H9 (cell line): ENCODE results near the gene IGFLR1. TPM values are rescaled to one million over a fixed set of nuclear protein-coding genes. Genes with fewer than 3 reads are reported as not detected.

Source experiments
- DNase-seq: peaks from one replicate; pipeline ENCODE4 v3.0.0-alpha.2; 2017
- H2AFZ ChIP-seq: one replicate; pipeline ENCODE4 v1.6.1; 2013; ENCODE audit warnings: mild to moderate bottlenecking, low read length, control low read depth, moderate library complexity
- H2AK5ac ChIP-seq: 2 replicates; pipeline ENCODE4 v1.6.1; 2013; ENCODE audit warnings: low read length, control low read depth, mixed read lengths; ENCODE audit not compliant: insufficient read length
- H2BK120ac ChIP-seq: one replicate; pipeline ENCODE4 v1.6.1; 2013; ENCODE audit warnings: low read depth, mild to moderate bottlenecking, low read length, control low read depth, inconsistent platforms; ENCODE audit not compliant: poor library complexity, severe bottlenecking
- H2BK12ac ChIP-seq: 2 replicates; pipeline ENCODE4 v1.6.1; 2013; ENCODE audit warnings: low read length, control low read depth, mixed read lengths, low read depth; ENCODE audit not compliant: insufficient read length
- H2BK15ac ChIP-seq: 2 replicates; pipeline ENCODE4 v1.6.1; 2013; ENCODE audit warnings: low read depth, low read length, control low read depth
- H2BK20ac ChIP-seq: one replicate; pipeline ENCODE4 v1.6.1; 2013; ENCODE audit warnings: low read depth, mild to moderate bottlenecking, low read length, control low read depth, inconsistent platforms; ENCODE audit not compliant: poor library complexity, severe bottlenecking
- H2BK5ac ChIP-seq: 2 replicates; pipeline ENCODE4 v1.6.1; 2013; ENCODE audit warnings: low read length, control low read depth, mixed read lengths; ENCODE audit not compliant: insufficient read length
- H3K14ac ChIP-seq: 2 replicates; pipeline ENCODE4 v1.6.1; 2013; ENCODE audit warnings: low read length, control low read depth; ENCODE audit not compliant: insufficient read depth
- H3K18ac ChIP-seq: 2 replicates; pipeline ENCODE4 v1.6.1; 2013; ENCODE audit warnings: low read depth, mild to moderate bottlenecking, mixed read lengths, low read length, control low read depth; ENCODE audit not compliant: insufficient read length
- H3K23ac ChIP-seq: 2 replicates; pipeline ENCODE4 v1.6.1; 2013; ENCODE audit warnings: low read length, control low read depth, mixed read lengths, low read depth; ENCODE audit not compliant: insufficient read length
- H3K23me2 ChIP-seq: 2 replicates; pipeline ENCODE4 v1.6.1; 2013; ENCODE audit warnings: low read depth, mild to moderate bottlenecking, mixed read lengths, low read length, control low read depth; ENCODE audit not compliant: insufficient read length, poor library complexity, severe bottlenecking
- H3K27ac ChIP-seq: 2 replicates; pipeline ENCODE4 v1.5.1; 2013; ENCODE audit warnings: low read length, control low read depth, mixed read lengths, low read depth; ENCODE audit not compliant: insufficient read length
- H3K27me3 ChIP-seq: 2 replicates; pipeline ENCODE4 v1.6.1; 2013; ENCODE audit warnings: low read length, control low read depth, inconsistent platforms; ENCODE audit not compliant: insufficient read depth
- H3K4ac ChIP-seq: 2 replicates; pipeline ENCODE4 v1.6.1; 2013; ENCODE audit warnings: low read depth, mild to moderate bottlenecking, control low read depth, inconsistent platforms, low read length, moderate library complexity
- H3K4me1 ChIP-seq: 2 replicates; pipeline ENCODE4 v1.6.1; 2013; ENCODE audit warnings: low read length, control low read depth, inconsistent platforms; ENCODE audit not compliant: insufficient read depth
- H3K4me2 ChIP-seq: 2 replicates; pipeline ENCODE4 v1.6.1; 2013; ENCODE audit warnings: low read length, control low read depth, mixed read lengths; ENCODE audit not compliant: insufficient read length, insufficient read depth
- H3K56ac ChIP-seq: 2 replicates; pipeline ENCODE4 v1.6.1; 2013; ENCODE audit warnings: low read depth, mild to moderate bottlenecking, mixed read lengths, low read length, control low read depth; ENCODE audit not compliant: insufficient read length
- H3K79me1 ChIP-seq: 2 replicates; pipeline ENCODE4 v1.6.1; 2013; ENCODE audit warnings: low read depth, mild to moderate bottlenecking, moderate library complexity, low read length, control low read depth, inconsistent platforms; ENCODE audit not compliant: insufficient read depth, poor library complexity, severe bottlenecking
- H3K79me2 ChIP-seq: 2 replicates; pipeline ENCODE4 v1.6.1; 2013; ENCODE audit warnings: low read length, control low read depth, inconsistent platforms; ENCODE audit not compliant: insufficient read depth
- H3K9ac ChIP-seq: 2 replicates; pipeline ENCODE4 v1.6.1; 2013; ENCODE audit warnings: low read length, control low read depth, mixed read lengths; ENCODE audit not compliant: insufficient read length; ENCODE audit errors: extremely low read depth
- H3K9me3 ChIP-seq: one replicate; pipeline ENCODE4 v1.6.1; 2013; ENCODE audit warnings: low read depth, low read length, inconsistent platforms; ENCODE audit not compliant: control insufficient read depth
- H3T11ph ChIP-seq: one replicate; pipeline ENCODE4 v1.6.1; 2013; ENCODE audit warnings: mild to moderate bottlenecking, low read length, control low read depth, inconsistent platforms
- H4K20me1 ChIP-seq: one replicate; pipeline ENCODE4 v1.6.1; 2013; ENCODE audit not compliant: control insufficient read depth, insufficient read length, insufficient read depth
- H4K5ac ChIP-seq: 2 replicates; pipeline ENCODE4 v1.6.1; 2013; ENCODE audit warnings: low read depth, mild to moderate bottlenecking, mixed read lengths, low read length, control low read depth; ENCODE audit not compliant: insufficient read length
- H4K8ac ChIP-seq: replicated peaks from 2 replicates; pipeline ENCODE4 v1.6.1; 2013; ENCODE audit warnings: low read length, control low read depth, mixed read lengths, low read depth; ENCODE audit not compliant: insufficient read length
- H4K91ac ChIP-seq: 2 replicates; pipeline ENCODE4 v1.6.1; 2013; ENCODE audit warnings: low read depth, mild to moderate bottlenecking, moderate library complexity, mixed read lengths, low read length, control low read depth; ENCODE audit not compliant: insufficient read length
- H3K27ac Mint-ChIP-seq, 3 experiments: 2 replicates in 2 of 3; 3 replicates in 1 of 3; pipeline ENCODE4 v1.8.0; 2020 to 2021; ENCODE audit warnings: mixed read lengths in 3 of 3, mild to moderate bottlenecking in 1 of 3, moderate library complexity in 1 of 3
- H3K27me3 Mint-ChIP-seq: 2 replicates; pipeline ENCODE4 v1.8.0; 2021; ENCODE audit warnings: low read depth, mild to moderate bottlenecking, moderate library complexity, mixed read lengths
- H3K36me3 Mint-ChIP-seq, 3 experiments: 2 replicates in 2 of 3; 3 replicates in 1 of 3; pipeline ENCODE4 v1.8.0; 2020 to 2021; ENCODE audit warnings: low read depth in 3 of 3, mixed read lengths in 3 of 3; ENCODE audit not compliant: insufficient read depth in 1 of 3
- H3K4me1 Mint-ChIP-seq, 2 experiments: 2 replicates each; pipeline ENCODE4 v1.8.0; 2020; ENCODE audit warnings: mixed read lengths in 2 of 2
- H3K4me3 Mint-ChIP-seq, 2 experiments: 2 replicates in 1 of 2; 3 replicates in 1 of 2; pipeline ENCODE4 v1.8.0; 2020 to 2021; ENCODE audit warnings: mild to moderate bottlenecking in 2 of 2, mixed read lengths in 2 of 2, moderate library complexity in 1 of 2
- H3K9me3 Mint-ChIP-seq, 2 experiments: 2 replicates in 1 of 2; 3 replicates in 1 of 2; pipeline ENCODE4 v1.8.0; 2020; ENCODE audit warnings: mild to moderate bottlenecking in 2 of 2, mixed read lengths in 2 of 2, moderate library complexity in 1 of 2
- WGBS: extraction: QIAGEN DNeasy Blood & Tissue Kit; methylation state at CpG from one replicate; pipeline ENCODE4 v1.1.7; 2013; ENCODE audit warnings: missing lambda C conversion rate, low lambda C conversion rate, mixed read lengths; ENCODE audit not compliant: insufficient read length; ENCODE audit errors: extremely low coverage; 5-methylcytosine and 5-hydroxymethylcytosine counted together
- total RNA-seq: library from RNA; stranded (reverse); gene quantifications from 2 replicates; pipeline ENCODE4 v1.2.1, GENCODE V29; 2021
- TF ChIP-seq, protein P1 (sequence below): fragments of 200-600 bp; sonication (generic); conservative IDR thresholded peaks from 3 replicates; pipeline ENCODE4 v1.8.0; 2021; ENCODE audit warnings: antibody characterized with exemption, mild to moderate bottlenecking

The IGFLR1 gene
- total RNA-seq, 1 experiment from 2014 or later = 2.9 TPM

DNA sequence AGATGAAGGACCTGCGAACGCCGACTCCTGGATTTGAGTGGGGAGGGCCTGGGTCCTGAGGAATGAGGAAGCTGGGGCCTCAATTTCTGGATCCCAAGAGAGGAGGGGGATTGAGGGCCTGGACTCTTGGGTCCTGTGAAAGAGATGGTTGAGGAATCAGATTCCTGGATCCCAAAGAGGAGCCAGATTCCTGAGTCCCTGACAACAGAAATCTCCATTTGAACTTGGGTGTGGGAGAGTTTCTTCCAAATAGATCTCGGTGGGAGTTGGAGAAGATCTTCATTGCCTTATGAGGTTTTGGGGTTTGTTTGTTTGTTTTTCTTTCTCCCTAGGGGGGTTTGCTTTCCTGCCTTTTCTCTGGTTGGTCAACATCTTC lies 3.8 kb upstream of the IGFLR1 start:
- Mint-ChIP-seq H3K4me1 (peaks cover 20 to 38% of the 10 kb centered on the region in 2 experiments), H3K36me3 (peaks cover 3 to 17% (median 5%) of the 10 kb centered on the region in 3 experiments; a peak in 4 of 7 replicates), H3K27ac (peak overlapping the region; percentile 100; a peak in 6 of 7 replicates), H3K27me3 (no peaks in the 10 kb centered on the region), H3K9me3 (no peaks in the 10 kb centered on the region), H3K4me3 (peak overlapping the region; percentile 96)
- H4K5ac ChIP-seq = no peak overlapping the region
- H4K20me1 ChIP-seq = no peaks in the 10 kb centered on the region
- H3K4me2 ChIP-seq = peak overlapping the region; percentile 95
- H3K9me3 ChIP-seq = no peaks in the 10 kb centered on the region
- H3K79me2 ChIP-seq = no peaks in the 10 kb centered on the region
- peaks cover 4% of the 10 kb centered on the region; the same call in 1 of the 2 replicates for H3K4me1 ChIP-seq
- no peak overlapping the region for H2BK5ac ChIP-seq
- no peak overlapping the region for H3K18ac ChIP-seq
- H3K79me1 ChIP-seq = peaks cover 3% of the 10 kb centered on the region
- no peak overlapping the region for H4K91ac ChIP-seq
- H3K27ac ChIP-seq = no peak overlapping the region
- DNase-seq = no peak
- WGBS = no CpG with 5 or more reads among the region's 4 CpGs
- no peak overlapping the region for H3K14ac ChIP-seq
- H2AFZ ChIP-seq = no peak overlapping the region
- no peak overlapping the region for H2BK120ac ChIP-seq
- no peak overlapping the region for H2AK5ac ChIP-seq
- H2BK12ac ChIP-seq = no peak overlapping the region
- no peak overlapping the region for H3K4ac ChIP-seq
- no peak overlapping the region for H3K23ac ChIP-seq
- H3K56ac ChIP-seq = no peak overlapping the region
- no peaks in the 10 kb centered on the region for H3K27me3 ChIP-seq
- H4K8ac ChIP-seq = no peak overlapping the region
- no peak overlapping the region for H3T11ph ChIP-seq
- TF ChIP-seq, protein P1, sequence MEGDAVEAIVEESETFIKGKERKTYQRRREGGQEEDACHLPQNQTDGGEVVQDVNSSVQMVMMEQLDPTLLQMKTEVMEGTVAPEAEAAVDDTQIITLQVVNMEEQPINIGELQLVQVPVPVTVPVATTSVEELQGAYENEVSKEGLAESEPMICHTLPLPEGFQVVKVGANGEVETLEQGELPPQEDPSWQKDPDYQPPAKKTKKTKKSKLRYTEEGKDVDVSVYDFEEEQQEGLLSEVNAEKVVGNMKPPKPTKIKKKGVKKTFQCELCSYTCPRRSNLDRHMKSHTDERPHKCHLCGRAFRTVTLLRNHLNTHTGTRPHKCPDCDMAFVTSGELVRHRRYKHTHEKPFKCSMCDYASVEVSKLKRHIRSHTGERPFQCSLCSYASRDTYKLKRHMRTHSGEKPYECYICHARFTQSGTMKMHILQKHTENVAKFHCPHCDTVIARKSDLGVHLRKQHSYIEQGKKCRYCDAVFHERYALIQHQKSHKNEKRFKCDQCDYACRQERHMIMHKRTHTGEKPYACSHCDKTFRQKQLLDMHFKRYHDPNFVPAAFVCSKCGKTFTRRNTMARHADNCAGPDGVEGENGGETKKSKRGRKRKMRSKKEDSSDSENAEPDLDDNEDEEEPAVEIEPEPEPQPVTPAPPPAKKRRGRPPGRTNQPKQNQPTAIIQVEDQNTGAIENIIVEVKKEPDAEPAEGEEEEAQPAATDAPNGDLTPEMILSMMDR = no peak
- H2BK15ac ChIP-seq = no peak overlapping the region
- H3K9ac ChIP-seq = peak overlapping the region; percentile 71
- peaks cover 16% of the 10 kb centered on the region for H3K23me2 ChIP-seq
- H2BK20ac ChIP-seq = no peak overlapping the region
